Measurements from ENCODE around the gene RMC1. TPM values are rescaled to one million over a fixed set of nuclear protein-coding genes. Genes with fewer than 3 reads are reported as not detected.

Gene RMC1
- total RNA-seq, 1 experiment from 2014 or later, result 24.7 TPM

DNA sequence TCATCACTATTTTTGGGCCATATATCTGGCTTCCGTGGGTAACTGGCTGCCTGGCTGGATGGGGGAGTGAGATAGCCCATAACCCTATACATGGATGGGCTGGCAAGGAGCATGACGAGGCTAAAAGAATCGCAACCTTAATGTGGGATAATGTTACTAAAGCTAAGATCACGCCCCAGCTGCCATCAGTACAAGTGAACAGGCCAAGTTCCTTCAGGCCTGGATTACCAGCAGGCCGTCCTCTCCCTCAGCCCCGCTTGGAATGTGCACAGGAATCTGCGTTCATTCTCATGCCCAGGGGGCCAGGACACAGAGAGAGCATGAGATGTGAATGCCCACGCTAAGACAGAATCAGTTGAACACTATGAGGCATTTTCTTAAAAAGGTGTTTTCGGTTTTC lies 34.7 kb downstream of the RMC1 start:
- Mint-ChIP-seq H3K36me3 (ENCODE audit: insufficient read depth, unreplicated experiment) (peaks cover 96% of the 10 kb centered on the region), H3K4me1 (ENCODE audit: insufficient read depth, unreplicated experiment) (no peaks in the 10 kb centered on the region), H3K9me3 (ENCODE audit: unreplicated experiment) (no peaks in the 10 kb centered on the region), H3K27ac (ENCODE audit: low read depth, unreplicated experiment) (no peak overlapping the region), H3K27me3 (ENCODE audit: insufficient read depth, unreplicated experiment) (no peaks in the 10 kb centered on the region), H3K4me3 (ENCODE audit: unreplicated experiment) (no peak overlapping the region)
- no peak for TF ChIP-seq CTCF (IDR thresholded peaks at IDR 0.05; ENCODE audit: unreplicated experiment)
- BruUV-seq (replicated peaks), result no TSS peak
- CTCF ChIA-PET, result no interaction called here
- no peak for DNase-seq (ENCODE audit: unreplicated experiment)
- POLR2A ChIA-PET, result no interaction called here
- intact Hi-C loops (cut with micrococcal nuclease), result no loop called here

DNA sequence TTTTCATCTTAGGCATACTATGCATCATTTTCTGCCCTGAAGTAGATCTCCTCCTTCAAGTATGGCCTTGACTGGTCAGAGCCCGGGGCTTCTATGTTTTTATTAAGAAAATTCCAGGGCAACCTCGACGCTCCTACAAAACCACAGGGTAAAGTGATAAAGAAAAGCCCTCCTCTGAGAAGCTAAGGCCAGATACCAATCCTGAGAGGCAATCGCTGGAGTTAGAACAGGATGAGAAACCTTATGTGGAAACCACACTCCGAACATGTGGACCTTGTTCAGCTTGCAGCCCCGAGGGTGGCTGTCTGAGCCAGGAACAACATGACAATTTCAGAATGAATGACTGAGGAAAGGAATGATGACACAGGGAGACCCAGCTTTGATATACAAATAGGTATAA lies 35.6 kb downstream of the RMC1 start:
- H3K9me3 Mint-ChIP-seq (ENCODE audit: unreplicated experiment), result no peaks in the 10 kb centered on the region
- H3K27ac Mint-ChIP-seq (ENCODE audit: low read depth, unreplicated experiment), result no peak overlapping the region
- H3K36me3 Mint-ChIP-seq (ENCODE audit: insufficient read depth, unreplicated experiment), result peaks cover 97% of the 10 kb centered on the region
- ChIA-PET CTCF (interaction anchor here (0.5 kb wide), 1 partner anchor 19 kb away, joined by 3 read pairs; no protein-coding TSS in a partner anchor), POLR2A (no interaction called here)
- BruUV-seq (replicated peaks), result no TSS peak
- no peak for DNase-seq (ENCODE audit: unreplicated experiment)
- intact Hi-C loops (cut with micrococcal nuclease), result no loop called here
- H3K4me1 Mint-ChIP-seq (ENCODE audit: insufficient read depth, unreplicated experiment), result no peaks in the 10 kb centered on the region
- no peak for TF ChIP-seq CTCF (IDR thresholded peaks at IDR 0.05; ENCODE audit: unreplicated experiment)
- no peaks in the 10 kb centered on the region for H3K27me3 Mint-ChIP-seq (ENCODE audit: insufficient read depth, unreplicated experiment)
- H3K4me3 Mint-ChIP-seq (ENCODE audit: unreplicated experiment), result no peak overlapping the region

DNA sequence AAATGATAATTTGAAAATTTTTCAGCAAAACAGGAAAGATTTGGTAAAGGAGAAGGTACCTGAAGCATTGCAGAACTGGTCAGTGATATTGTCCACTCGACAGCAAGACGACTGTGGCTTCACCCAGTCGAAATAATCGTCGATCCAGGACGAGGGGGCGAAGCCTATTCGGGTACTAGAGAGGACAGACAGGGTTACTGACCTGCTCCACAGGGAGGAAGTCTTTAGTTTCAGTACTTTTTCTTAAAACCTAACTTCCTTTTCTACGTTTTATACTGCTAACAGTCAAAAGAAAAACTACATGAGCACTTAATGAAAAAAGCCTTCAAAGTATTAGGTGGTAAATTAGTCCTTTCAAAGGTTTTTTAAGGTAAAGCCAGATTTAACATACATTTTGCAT lies 36.0 kb downstream of the RMC1 start:
- no peaks in the 10 kb centered on the region for H3K4me1 Mint-ChIP-seq (ENCODE audit: insufficient read depth, unreplicated experiment)
- intact Hi-C loops (cut with micrococcal nuclease), result no loop called here
- H3K4me3 Mint-ChIP-seq (ENCODE audit: unreplicated experiment), result no peak overlapping the region
- no peak for DNase-seq (ENCODE audit: unreplicated experiment)
- no TSS peak for BruUV-seq (replicated peaks)
- ChIA-PET CTCF (no interaction called here), POLR2A (interaction anchor here (2.1 kb wide), 1 partner anchor 9 kb away, joined by 6 read pairs; no protein-coding TSS in a partner anchor)
- H3K36me3 Mint-ChIP-seq (ENCODE audit: insufficient read depth, unreplicated experiment), result peaks cover 97% of the 10 kb centered on the region
- no peaks in the 10 kb centered on the region for H3K9me3 Mint-ChIP-seq (ENCODE audit: unreplicated experiment)
- H3K27me3 Mint-ChIP-seq (ENCODE audit: insufficient read depth, unreplicated experiment), result no peaks in the 10 kb centered on the region
- no peak for TF ChIP-seq CTCF (IDR thresholded peaks at IDR 0.05; ENCODE audit: unreplicated experiment)
- H3K27ac Mint-ChIP-seq (ENCODE audit: low read depth, unreplicated experiment), result no peak overlapping the region

DNA sequence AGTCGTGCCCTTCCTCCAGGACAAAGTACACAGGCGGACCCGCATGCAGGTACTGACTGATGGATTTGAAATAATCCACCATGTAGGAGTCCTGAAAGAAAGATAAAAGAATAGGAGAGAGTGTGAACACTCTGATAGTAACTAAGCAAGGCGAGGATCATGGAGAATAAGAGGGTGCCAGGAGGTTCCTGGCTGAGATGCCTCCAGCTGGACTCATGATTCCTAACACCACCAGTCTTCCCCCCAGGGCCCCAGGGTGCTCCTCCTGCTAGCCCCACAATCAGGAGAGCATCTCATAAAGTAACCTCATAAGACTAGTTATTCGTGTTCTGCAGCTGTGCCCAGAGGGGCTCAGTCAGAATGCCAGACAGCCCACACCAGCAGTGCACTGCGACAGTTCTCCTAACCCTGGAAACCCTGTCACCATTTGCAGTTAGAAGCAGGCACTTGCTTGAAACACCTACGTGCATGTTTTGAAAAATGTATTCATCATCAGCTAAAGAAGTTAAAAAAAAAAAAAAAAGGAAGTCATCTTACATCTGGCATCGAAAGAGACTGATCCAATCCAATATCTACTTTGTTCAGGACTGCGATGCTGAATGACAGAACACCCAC lies 36.7 kb downstream of the RMC1 start:
- ChIA-PET CTCF (interaction anchor here (1.0 to 1.5 kb wide), 2 partner anchors 24 to 81 kb away, joined by 3 to 4 read pairs; no protein-coding TSS in a partner anchor), POLR2A (interaction anchor here (2.1 kb wide), 1 partner anchor 10 kb away, joined by 6 read pairs; no protein-coding TSS in a partner anchor)
- H3K9me3 Mint-ChIP-seq (ENCODE audit: unreplicated experiment), result no peaks in the 10 kb centered on the region
- H3K4me1 Mint-ChIP-seq (ENCODE audit: insufficient read depth, unreplicated experiment), result no peaks in the 10 kb centered on the region
- BruUV-seq (replicated peaks), result no TSS peak
- intact Hi-C loops (cut with micrococcal nuclease), result no loop called here
- TF ChIP-seq CTCF (IDR thresholded peaks at IDR 0.05; ENCODE audit: unreplicated experiment), result no peak
- H3K27ac Mint-ChIP-seq (ENCODE audit: low read depth, unreplicated experiment), result no peak overlapping the region
- DNase-seq (ENCODE audit: unreplicated experiment), result no peak
- peaks cover 96% of the 10 kb centered on the region for H3K36me3 Mint-ChIP-seq (ENCODE audit: insufficient read depth, unreplicated experiment)
- H3K27me3 Mint-ChIP-seq (ENCODE audit: insufficient read depth, unreplicated experiment), result no peaks in the 10 kb centered on the region
- H3K4me3 Mint-ChIP-seq (ENCODE audit: unreplicated experiment), result no peak overlapping the region

All from MCF 10A (cell line).